Natural killer cell (primary cell): Measurements from ENCODE around the gene ABCC1. TPM values are rescaled to one million over a fixed set of nuclear protein-coding genes. Genes with fewer than 3 reads are reported as not detected.
"Not testable (repeated sequence)": the region's sequence is repeated elsewhere in the genome, so short reads cannot be mapped to it uniquely, and the experiment has no call there.

Experiments used
- ATAC-seq, 3 donors: fragments of 150-1000 bp in 2 of 3; fragments of 200-7000 bp in 1 of 3; cut with Tn5 transposase; 1 replicate in 1 of 3; 2 replicates in 2 of 3; pipeline ENCODE4 v1.10.0; 2021; ENCODE audit warnings: mild to moderate bottlenecking in 2 of 3, moderate library complexity in 2 of 3
- DNase-seq, 2 donors: peaks; one replicate each; pipeline versions ENCODE4 v3.0.0 to v3.0.0-alpha.2; 2013 to 2021; ENCODE audit warnings: mixed read lengths in 1 of 2
- H3K27ac ChIP-seq: one replicate; pipeline ENCODE4 v1.5.1; 2013; ENCODE audit warnings: mild to moderate bottlenecking, low read length
- H3K27me3 ChIP-seq: one replicate; pipeline ENCODE4 v1.6.1; 2013; ENCODE audit warnings: low read length; ENCODE audit not compliant: control insufficient read depth, insufficient read depth
- H3K36me3 ChIP-seq: one replicate; pipeline ENCODE4 v1.6.1; 2013; ENCODE audit warnings: low read length; ENCODE audit not compliant: control insufficient read depth, insufficient read depth
- H3K4me1 ChIP-seq: one replicate; pipeline ENCODE4 v1.6.1; 2013; ENCODE audit warnings: low read length; ENCODE audit not compliant: control insufficient read depth, insufficient read depth
- H3K4me3 ChIP-seq: one replicate; pipeline ENCODE4 v1.5.1; 2013; ENCODE audit warnings: low read length
- H3K9me3 ChIP-seq: one replicate; pipeline ENCODE4 v1.6.1; 2013; ENCODE audit warnings: low read length; ENCODE audit not compliant: control insufficient read depth, insufficient read depth
- H3K27ac Mint-ChIP-seq, 2 donors: one replicate each; pipeline ENCODE4 v1.8.0; 2022; ENCODE audit warnings: mild to moderate bottlenecking in 2 of 2, mixed read lengths in 2 of 2, moderate library complexity in 1 of 2
- H3K27me3 Mint-ChIP-seq, 2 donors: one replicate each; pipeline ENCODE4 v1.8.0; 2022; ENCODE audit warnings: low read depth in 2 of 2, mixed read lengths in 2 of 2
- H3K36me3 Mint-ChIP-seq: one replicate; pipeline ENCODE4 v1.8.0; 2022; ENCODE audit warnings: mixed read lengths
- H3K4me1 Mint-ChIP-seq, 2 donors: one replicate each; pipeline ENCODE4 v1.8.0; 2022; ENCODE audit warnings: mixed read lengths in 2 of 2
- H3K4me3 Mint-ChIP-seq: one replicate; pipeline ENCODE4 v1.8.0; 2022; ENCODE audit warnings: mild to moderate bottlenecking, moderate library complexity, mixed read lengths
- H3K9me3 Mint-ChIP-seq, 2 donors: one replicate each; pipeline ENCODE4 v1.8.0; 2022; ENCODE audit warnings: mixed read lengths in 2 of 2
- CTCF ChIP-seq: fragments of 200-600 bp; IDR thresholded peaks from one replicate; pipeline ENCODE4 v1.8.0; 2022; ENCODE audit warnings: antibody characterized with exemption
- WGBS: methylation state at CpG from one replicate; pipeline ENCODE4 v1.1.7; 2013; ENCODE audit warnings: missing lambda C conversion rate; ENCODE audit not compliant: insufficient coverage; 5-methylcytosine and 5-hydroxymethylcytosine counted together
- intact Hi-C: fragments of 100-400 bp; cut with micrococcal nuclease; formaldehyde crosslinking; loops from one replicate; pipeline ENCODE4 v1.14.2; 2022
- total RNA-seq, 4 donors: library from RNA; stranded (reverse); fragments of 120-200 nt in 1 of 4; gene quantifications; one replicate each; pipeline versions ENCODE4 v1.2.3 to v1.2.4, GENCODE V29; 2013 to 2022

The ABCC1 gene
- total RNA-seq, 3 donors from 2014 or later (not counting 1 experiment from before 2014, with no cell fraction given): 24.5 to 53.9 (median 27.9) TPM

GRCh38 chr16:15913046-15913698, 36.2 kb upstream of the ABCC1 start:
- no peaks in the 10 kb centered on the region for H3K27me3 Mint-ChIP-seq
- no peaks in the 10 kb centered on the region for H3K9me3 Mint-ChIP-seq
- H3K27ac ChIP-seq: no peak overlapping the region
- no peaks in the 10 kb centered on the region for H3K36me3 ChIP-seq
- no peaks in the 10 kb centered on the region for H3K27me3 ChIP-seq
- H3K4me1 ChIP-seq: peaks cover 7% of the 10 kb centered on the region
- H3K4me1 Mint-ChIP-seq: peaks cover 10% of the 10 kb centered on the region in 2 donors
- DNase-seq (no peak), ATAC-seq (no peak)
- TF ChIP-seq CTCF: no peak
- peak overlapping the region; percentile 6 to 52 for H3K27ac Mint-ChIP-seq
- H3K36me3 Mint-ChIP-seq: no peaks in the 10 kb centered on the region
- 76% methylated on average over 7 of the region's 7 CpGs for WGBS
- H3K4me3 Mint-ChIP-seq: no peak overlapping the region
- H3K4me3 ChIP-seq: no peak overlapping the region
- no peaks in the 10 kb centered on the region for H3K9me3 ChIP-seq
- intact Hi-C loops: no loop called here

GRCh38 chr16:15915555-15916081, 33.8 kb upstream of the ABCC1 start:
- no peaks in the 10 kb centered on the region for H3K27me3 ChIP-seq
- ATAC-seq: no peak
- no peak overlapping the region for H3K4me3 ChIP-seq
- WGBS: 94% methylated on average over 2 of the region's 5 CpGs
- no peak overlapping the region for H3K4me3 Mint-ChIP-seq
- no peak overlapping the region for H3K27ac Mint-ChIP-seq
- H3K36me3 ChIP-seq: no peaks in the 10 kb centered on the region
- H3K9me3 Mint-ChIP-seq: no peaks in the 10 kb centered on the region
- peaks cover 10% of the 10 kb centered on the region in 2 donors for H3K4me1 Mint-ChIP-seq
- no peaks in the 10 kb centered on the region for H3K9me3 ChIP-seq
- no peak overlapping the region for H3K27ac ChIP-seq
- DNase-seq: no peak
- no peak for TF ChIP-seq CTCF
- no peaks in the 10 kb centered on the region for H3K36me3 Mint-ChIP-seq
- no peaks in the 10 kb centered on the region for H3K27me3 Mint-ChIP-seq
- H3K4me1 ChIP-seq: peaks cover 7% of the 10 kb centered on the region
- intact Hi-C loops: no loop called here

GRCh38 chr16:15916323-15916722, 33.1 kb upstream of the ABCC1 start:
- Histone ChIP-seq H3K9me3 (no peaks in the 10 kb centered on the region), H3K27me3 (no peaks in the 10 kb centered on the region), H3K4me1 (peaks cover 7% of the 10 kb centered on the region), H3K27ac (no peak overlapping the region), H3K4me3 (no peak overlapping the region), H3K36me3 (no peaks in the 10 kb centered on the region)
- no peak for ATAC-seq
- intact Hi-C loops: no loop called here
- no peak overlapping the region for H3K27ac Mint-ChIP-seq
- no peak for DNase-seq
- H3K36me3 Mint-ChIP-seq: no peaks in the 10 kb centered on the region
- no peak for TF ChIP-seq CTCF
- no peak overlapping the region for H3K4me3 Mint-ChIP-seq
- no peaks in the 10 kb centered on the region for H3K9me3 Mint-ChIP-seq
- 92% methylated on average over 7 of the region's 8 CpGs for WGBS
- no peaks in the 10 kb centered on the region for H3K27me3 Mint-ChIP-seq
- H3K4me1 Mint-ChIP-seq: peaks cover 10% of the 10 kb centered on the region in 2 donors

DNA sequence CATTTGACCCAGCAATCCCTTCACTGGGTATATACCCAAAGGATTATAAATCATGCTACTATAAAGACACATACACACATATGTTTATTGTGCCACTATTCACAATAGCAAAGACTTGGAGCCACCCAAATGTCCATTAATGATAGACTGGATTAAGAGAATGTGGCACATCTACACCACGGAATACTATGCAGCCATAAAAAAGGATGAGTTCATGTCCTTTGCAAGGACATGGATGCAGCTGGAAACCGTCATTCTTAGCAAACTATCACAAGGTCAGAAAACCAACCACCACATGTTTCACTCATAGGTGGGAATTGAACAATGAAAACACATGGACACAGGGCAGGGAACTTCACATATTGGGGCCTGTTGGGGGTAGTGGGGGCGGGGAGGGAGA, 31.1 kb upstream of the ABCC1 start:
- H3K4me3 ChIP-seq, H3K4me1 ChIP-seq, H3K27ac Mint-ChIP-seq, H3K4me1 Mint-ChIP-seq, H3K9me3 Mint-ChIP-seq, H3K27me3 Mint-ChIP-seq, H3K36me3 ChIP-seq, H3K27me3 ChIP-seq, H3K27ac ChIP-seq, DNase-seq, H3K9me3 ChIP-seq, ATAC-seq, H3K36me3 Mint-ChIP-seq, intact Hi-C loops, H3K4me3 Mint-ChIP-seq: not testable (repeated sequence)
- 91% methylated on average over 1 of the region's 3 CpGs for WGBS
